NCI-H1105 (cell line): Measurements from ENCODE around the gene IGHMBP2.

Experiments
- DNase-seq: peaks from one replicate; lab custom pipeline; 2025; lab: John Stamatoyannopoulos, UW

The IGHMBP2 gene

DNA sequence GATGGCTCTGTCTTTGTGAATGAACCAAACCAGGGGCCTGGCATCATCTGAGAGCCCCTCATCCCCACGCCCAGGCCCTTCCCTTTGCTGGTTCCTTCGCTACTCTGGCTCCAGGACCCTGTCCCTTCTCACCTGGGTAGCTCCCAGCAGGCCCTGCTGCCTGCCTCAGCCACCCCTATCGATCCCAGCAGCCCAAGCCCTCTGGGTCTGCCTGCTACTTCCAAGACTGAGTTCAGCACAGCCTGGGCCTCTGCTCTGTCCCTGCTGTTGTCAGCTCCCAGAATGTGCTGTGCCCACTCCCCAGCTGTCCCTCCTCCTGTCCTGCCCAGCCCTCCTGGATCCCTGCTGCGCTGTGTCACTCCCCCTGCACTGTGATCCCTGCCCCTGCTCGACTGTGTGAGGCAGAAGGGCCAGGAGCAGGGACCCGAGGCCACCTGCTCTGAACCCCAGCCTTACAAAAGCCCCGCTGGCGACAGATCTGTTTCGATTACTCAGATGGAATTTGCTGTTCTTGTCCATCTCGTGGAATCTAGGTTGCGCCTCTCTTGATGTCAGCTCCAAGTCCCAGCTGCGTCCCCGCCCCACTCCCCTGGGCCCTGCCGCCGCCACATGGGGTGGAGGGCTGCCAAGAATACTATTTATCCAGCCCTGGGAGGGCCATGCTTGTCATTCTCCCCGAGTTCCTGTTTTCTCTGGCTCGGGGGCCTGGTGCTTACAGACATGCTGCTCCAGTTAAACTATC lies 13.0 kb upstream of the IGHMBP2 start:
- no peak for DNase-seq

DNA sequence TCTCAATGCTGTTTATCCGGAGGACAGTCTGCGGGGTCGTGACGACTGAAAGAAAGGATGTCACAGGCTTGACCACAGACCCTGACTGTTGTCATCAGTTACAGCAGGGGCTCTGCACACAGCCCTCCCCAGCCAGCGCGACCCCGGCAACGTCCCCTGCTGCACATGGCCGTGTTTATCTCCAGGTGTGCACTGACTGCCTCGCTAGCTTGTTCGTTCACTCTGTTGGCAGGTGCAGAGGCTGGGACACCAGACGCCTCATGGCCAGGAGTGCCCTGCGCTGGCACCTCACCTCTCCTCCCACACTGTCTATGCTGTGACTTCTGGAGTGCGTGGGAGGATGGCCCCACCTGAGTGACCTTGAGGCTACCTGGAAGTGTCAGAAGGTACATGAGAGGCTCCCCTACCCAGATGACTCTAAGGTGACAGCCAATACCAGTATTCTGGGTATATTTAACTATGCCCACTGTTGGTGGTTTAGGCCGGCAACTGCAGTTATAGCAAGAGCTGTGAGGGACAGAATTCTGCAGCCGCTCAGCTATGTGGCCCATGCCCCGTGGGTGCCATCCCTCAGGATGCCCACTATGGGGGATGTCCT lies 12.2 kb upstream of the IGHMBP2 start:
- DNase-seq = no peak

GRCh38 chr11:68892576-68892975 lies 11.1 kb upstream of the IGHMBP2 start:
- no peak for DNase-seq

DNA sequence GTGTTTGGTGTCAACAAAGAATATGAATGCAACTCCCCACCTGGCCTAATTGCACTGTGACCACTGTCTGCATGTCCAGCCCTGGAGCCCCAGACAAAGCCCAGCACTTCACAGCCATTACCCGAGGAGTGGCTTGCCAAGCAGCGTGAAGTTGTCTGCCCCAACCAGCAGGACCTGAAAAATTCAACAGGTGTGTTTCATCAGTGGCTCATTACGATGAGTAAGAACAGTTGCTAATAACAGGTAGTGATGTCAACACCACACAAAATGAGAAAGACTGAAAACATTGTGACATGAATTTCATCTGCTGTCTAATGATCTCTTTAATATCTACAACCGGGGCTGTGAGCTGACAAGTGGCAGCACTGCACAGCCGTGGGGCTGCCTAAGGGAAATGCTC lies 10.4 kb upstream of the IGHMBP2 start:
- DNase-seq = no peak

DNA sequence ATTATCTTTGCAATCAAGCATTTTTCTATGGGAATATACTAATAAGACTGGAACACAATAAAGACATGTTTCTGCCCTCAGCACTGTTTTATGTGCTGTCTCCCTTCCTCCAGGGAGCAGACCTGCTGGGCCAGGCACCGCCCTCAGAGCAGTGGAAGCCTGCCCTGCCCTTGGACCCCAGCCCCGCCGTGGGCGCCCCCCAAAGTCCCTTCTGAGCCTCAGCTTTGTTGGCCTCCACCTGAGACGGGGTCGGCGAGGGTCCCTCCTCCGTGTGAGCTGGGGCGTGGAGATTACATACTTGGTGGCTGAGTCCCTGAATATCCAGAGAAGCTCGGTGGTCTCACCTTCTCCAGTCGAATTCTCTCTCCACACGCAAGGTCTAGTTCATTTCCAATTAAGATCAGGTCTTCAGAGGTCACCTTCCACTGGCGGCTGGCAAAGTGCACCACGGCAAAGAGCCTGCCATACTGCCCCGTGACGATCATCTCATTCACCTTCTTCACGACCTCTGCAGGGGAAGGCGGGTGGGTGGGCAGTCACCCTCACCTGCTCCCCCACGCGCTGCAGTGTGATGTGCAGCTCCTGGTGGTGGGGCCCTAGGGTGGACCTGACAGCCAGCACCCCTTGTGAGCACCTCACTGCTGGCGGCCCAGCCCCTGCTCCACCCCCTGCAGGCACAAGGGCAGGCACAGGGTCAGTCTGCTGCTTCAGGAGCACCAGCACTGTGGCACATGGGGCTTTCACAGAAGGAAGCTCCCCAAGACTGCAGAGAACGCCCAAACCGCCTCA lies 7.3 kb upstream of the IGHMBP2 start:
- no peak for DNase-seq

- no peak for DNase-seq
Observed at GRCh38 chr11:68897441-68897840, 6.2 kb upstream of the IGHMBP2 start.

GRCh38 chr11:68900835-68901381 lies 2.8 kb upstream of the IGHMBP2 start:
- DNase-seq = no peak

DNA sequence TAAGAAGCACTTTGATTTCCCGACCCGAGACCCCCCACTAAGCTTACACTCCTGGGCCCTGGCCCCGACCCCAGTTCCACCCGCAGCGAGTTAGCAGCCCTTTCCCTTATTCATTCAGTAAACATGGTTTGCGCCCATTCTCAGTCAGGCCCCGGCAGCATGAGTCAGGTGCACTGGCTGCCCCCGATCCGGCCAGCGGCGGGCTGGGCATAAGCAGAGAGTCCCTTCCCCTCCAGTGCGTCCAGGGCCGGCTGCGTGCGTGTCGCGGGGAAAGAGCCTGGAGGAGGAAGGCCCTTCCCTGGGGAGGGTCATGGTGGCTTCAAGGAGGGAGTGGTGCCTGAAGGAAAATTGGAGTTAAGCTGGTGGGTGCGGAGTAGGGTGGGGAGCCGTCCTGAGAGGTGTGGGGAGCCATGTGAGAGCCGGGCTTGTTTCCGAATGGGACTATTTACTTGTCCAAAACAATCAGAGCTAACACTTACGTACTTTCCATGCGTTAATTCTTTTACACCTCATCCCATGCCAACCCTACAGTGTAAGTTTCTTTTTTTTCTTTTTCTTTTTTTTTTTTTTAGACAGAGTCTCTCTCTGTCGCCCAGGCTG lies 657 bp downstream of the IGHMBP2 start:
- no peak for DNase-seq

DNA sequence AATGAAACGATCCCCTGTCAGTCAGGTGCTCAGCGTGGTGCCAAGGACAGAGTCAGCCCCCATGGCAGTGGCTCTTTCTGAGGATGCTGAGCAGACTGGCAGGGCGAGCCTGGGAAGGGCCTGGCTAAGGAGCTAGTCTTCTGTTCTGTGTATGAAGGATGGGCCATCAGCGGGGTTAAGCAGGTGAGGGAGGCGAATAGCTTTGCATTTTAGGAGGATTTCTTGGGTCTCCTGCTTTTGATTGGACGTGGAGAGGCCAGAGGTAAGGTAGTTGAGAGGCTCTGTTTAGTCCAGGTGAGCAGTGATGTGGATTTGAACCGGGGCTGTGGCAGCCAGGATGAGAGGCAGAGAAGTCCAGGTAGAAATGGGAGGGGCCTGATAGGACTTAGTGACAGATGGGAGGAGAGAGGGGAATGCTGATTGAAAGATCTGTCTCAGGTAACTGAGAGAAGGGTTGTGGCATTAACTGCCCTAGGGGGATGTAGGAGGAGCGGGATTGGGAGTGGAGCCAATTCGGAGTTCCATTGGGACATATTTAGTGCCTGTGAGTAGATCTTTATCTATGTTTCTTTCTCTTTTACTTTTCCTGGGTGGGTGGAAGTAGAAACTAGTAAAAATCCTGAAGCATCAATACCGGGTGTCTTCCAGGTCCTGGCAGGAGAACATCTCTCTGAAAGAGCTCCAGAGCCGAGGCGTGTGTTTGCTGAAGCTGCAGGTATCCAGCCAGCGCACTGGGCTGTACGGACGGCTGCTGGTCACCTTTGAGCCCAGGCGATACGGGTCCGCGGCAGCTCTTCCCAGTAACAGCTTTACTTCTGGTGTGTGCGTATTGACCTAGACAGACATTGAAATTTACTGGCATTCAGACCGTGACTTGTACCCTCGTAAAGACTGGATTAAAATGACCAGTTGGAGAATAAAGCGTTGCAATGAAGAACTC lies 2.0 kb downstream of the IGHMBP2 start:
- DNase-seq = no peak

DNA sequence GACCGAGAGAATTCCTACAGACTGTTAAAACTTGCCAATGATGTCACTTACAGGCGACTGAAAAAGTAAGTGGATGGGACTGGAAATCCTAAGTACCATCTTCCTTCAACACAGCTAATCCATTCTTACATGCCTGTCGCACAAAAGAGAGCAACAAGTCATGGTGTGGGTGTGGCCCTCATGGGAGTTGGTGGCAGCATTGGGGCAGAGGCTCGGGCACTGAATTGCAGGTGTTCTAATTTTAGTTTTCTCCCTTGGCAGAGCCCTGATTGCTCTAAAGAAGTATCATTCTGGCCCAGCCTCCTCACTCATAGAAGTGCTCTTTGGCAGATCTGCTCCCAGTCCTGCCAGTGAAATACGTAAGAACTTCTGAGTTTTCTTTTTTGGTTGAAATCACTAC lies 4.6 kb downstream of the IGHMBP2 start:
- no peak for DNase-seq

DNA sequence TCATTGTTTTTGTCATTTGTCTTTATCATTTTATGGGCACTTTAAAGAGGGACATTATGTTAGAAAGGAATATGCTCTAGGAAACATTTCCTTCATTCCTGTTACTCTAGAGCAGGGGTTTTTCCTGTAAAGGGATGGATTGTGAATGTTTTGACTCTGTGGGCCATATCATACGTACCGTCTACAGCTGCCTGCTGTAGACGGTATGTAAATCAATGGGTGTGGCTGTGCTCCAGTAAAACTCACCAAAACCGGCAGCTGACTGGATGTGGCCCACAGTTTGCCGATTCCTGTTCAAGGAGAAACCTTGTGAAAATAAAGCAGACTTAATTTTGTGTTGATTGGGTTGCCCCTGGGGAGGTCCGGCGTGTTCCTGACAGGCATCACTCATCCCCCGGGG lies 7.3 kb downstream of the IGHMBP2 start:
- no peak for DNase-seq

DNA sequence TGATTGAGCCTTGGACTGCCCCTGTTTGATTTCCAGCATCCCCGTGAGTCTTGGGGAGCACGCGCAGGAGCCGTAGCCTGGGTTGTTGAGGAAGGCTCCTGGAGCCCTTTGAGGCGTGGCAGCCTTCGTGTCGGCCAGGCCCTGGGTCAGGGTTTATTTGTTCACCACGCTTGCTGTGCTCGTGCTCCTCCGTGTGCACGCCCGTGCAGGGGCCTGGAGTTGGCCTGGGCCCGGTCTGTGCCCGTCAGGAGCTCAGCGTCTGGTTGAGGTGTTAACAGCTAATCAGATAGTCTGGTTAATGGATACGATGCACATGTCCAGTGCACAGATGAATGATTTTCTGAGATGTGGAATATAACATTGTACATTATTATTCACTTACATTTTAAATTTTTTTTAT lies 8.0 kb downstream of the IGHMBP2 start:
- no peak for DNase-seq

GRCh38 chr11:68912254-68912653 lies 8.6 kb downstream of the IGHMBP2 start:
- no peak for DNase-seq

GRCh38 chr11:68913188-68913587 lies 9.5 kb downstream of the IGHMBP2 start:
- no peak for DNase-seq

DNA sequence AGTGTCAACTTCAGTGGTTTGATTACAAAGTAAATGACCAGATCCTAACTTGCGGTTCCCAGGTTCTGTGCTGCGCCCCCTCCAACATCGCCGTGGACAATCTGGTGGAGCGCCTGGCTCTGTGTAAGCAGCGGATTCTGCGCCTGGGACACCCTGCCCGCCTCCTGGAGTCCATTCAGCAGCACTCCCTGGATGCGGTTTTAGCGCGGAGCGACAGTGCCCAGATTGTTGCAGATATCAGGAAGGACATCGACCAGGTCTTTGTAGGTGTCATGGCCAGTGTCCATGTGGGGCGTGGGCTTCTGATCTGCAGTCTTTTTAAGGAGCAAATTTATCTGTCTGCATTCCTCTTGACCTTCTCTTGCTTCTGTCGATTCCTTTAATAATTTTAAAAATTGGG lies 11.1 kb downstream of the IGHMBP2 start:
- DNase-seq = no peak

DNA sequence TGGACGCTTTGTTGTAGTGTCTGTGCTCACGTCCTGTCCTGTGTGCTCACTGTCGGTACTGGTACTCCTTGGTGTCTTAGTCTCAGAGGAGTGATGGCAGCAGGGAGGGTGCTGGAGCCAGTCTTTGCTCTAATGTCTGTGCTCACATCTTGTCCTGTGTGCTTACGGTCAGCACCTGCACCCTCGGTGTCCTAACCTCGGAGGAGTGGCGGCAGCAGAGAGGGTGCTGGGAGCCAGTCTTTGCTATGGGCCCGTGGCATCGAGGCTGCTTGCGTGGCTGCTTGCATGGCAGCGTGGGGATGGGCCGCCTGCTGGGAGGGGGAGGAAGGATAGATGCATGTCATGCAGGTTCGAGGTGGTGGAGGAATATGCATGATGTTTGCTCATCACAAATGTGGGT lies 12.7 kb downstream of the IGHMBP2 start:
- no peak for DNase-seq

DNA sequence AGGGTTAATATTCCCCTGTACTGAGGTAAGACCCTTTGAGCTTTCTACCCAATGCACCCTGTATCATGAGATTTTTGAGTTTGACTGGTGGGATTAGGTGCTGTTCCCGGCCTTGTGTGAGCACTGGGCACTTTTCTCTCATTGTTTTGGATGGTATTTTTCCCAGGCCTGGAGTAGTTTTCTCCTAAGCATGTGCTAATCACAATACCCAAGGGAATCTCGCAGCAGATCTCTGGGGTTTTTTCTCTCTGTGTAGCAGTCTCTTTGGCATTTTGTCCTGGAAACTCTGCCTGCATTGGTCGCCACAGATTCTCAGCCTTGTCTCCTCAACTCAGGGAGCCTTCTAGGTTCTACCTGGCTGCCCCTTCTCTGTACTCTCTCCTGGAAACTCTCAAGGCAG lies 19.9 kb downstream of the IGHMBP2 start:
- no peak for DNase-seq

GRCh38 chr11:68924073-68924925 lies 20.6 kb downstream of the IGHMBP2 start:
- no peak for DNase-seq

DNA sequence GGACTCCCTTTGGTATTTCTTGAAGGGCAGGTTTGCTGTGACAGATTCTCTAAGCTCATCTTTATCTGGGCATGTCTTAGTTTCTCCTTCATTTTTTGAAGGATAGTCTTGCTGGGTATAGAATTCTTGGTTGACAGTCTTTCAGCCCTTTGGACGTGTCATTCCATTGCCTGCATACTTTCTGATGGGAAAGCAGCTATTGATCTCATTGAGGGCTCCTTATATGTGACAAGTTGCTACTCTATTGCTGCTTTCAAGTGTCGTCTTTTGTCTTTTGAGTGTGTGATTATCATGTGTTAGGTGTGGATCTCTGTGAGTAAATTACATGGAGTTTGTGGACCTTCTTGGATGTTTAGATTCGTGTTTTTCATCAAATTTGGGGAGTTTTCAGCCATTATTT lies 21.9 kb downstream of the IGHMBP2 start:
- DNase-seq = no peak
